Hepatocyte (in vitro differentiated cells): ENCODE data around the gene SLC25A10.

Experiments used
- CTCF ChIP-seq: fragments of 200-600 bp; sonication (generic); IDR thresholded peaks from 2 replicates; pipeline ENCODE4 v1.5.1; 2016; ENCODE audit warnings: antibody characterized with exemption, mild to moderate bottlenecking; ENCODE audit not compliant: poor library complexity
- EZH2 ChIP-seq: fragments of 200-600 bp; sonication (generic); IDR thresholded peaks from 2 replicates; pipeline ENCODE4 v1.6.1; 2016; ENCODE audit warnings: antibody characterized with exemption, mild to moderate bottlenecking, borderline replicate concordance
- EZH2phosphoT487 ChIP-seq: fragments of 200-600 bp; sonication (generic); IDR thresholded peaks from one replicate; pipeline ENCODE4 v1.6.1; 2018; ENCODE audit warnings: antibody characterized with exemption, mild to moderate bottlenecking, low read depth, moderate library complexity; ENCODE audit not compliant: unreplicated experiment, severe bottlenecking

GRCh38 chr17:81682565-81683207 is 29.4 kb upstream of the SLC25A10 start:
- TF ChIP-seq CTCF (no peak), EZH2 (no peak), EZH2phosphoT487 (no peak)
